HepG2 (cell line): ENCODE measurements around the gene HMMR. TPM values are rescaled to one million over a fixed set of nuclear protein-coding genes. Genes with fewer than 3 reads are reported as not detected.

Experiments used
- ATAD3A ChIP-seq: sonication (generic); formaldehyde crosslinking; IDR thresholded peaks from 2 replicates; pipeline ENCODE4 v1.4.0; 2020; ENCODE audit warnings: missing genetic modification reagents
- CHD4 ChIP-seq: fragments of 200-600 bp; sonication (generic); IDR thresholded peaks from 2 replicates; pipeline ENCODE4 v1.7.0; 2017; ENCODE audit warnings: mild to moderate bottlenecking, low read length, borderline replicate concordance
- GLI4 ChIP-seq: sonication (generic); formaldehyde crosslinking; IDR thresholded peaks from 2 replicates; pipeline ENCODE4 v1.5.1; 2020; ENCODE audit warnings: missing genetic modification reagents, mild to moderate bottlenecking, moderate library complexity, borderline replicate concordance
- MBD4 ChIP-seq: IDR thresholded peaks from 2 replicates; pipeline ENCODE4 v1.6.1; 2012; ENCODE audit warnings: low read length, inconsistent platforms, borderline replicate concordance
- PLRG1 ChIP-seq: fragments of 450-650 bp; conservative IDR thresholded peaks from 2 replicates; pipeline ENCODE4 v1.6.1; 2016
- RBAK ChIP-seq: sonication (generic); formaldehyde crosslinking; IDR thresholded peaks from 2 replicates; pipeline ENCODE4 v1.5.1; 2020; ENCODE audit warnings: mild to moderate bottlenecking, missing genetic modification reagents
- SIX4 ChIP-seq: sonication (generic); formaldehyde crosslinking; IDR thresholded peaks from 2 replicates; pipeline ENCODE4 v1.4.0; 2020; ENCODE audit warnings: missing genetic modification reagents
- SNAI1 ChIP-seq: sonication (generic); formaldehyde crosslinking; IDR thresholded peaks from 2 replicates; pipeline ENCODE4 v1.5.0; 2020; ENCODE audit warnings: mild to moderate bottlenecking, missing genetic modification reagents, borderline replicate concordance
- TAF1 ChIP-seq: sonication (generic); formaldehyde crosslinking; IDR thresholded peaks from 2 replicates; pipeline ENCODE4 v1.4.0; 2020; ENCODE audit warnings: missing genetic modification reagents
- ZNF850 ChIP-seq: sonication (generic); formaldehyde crosslinking; conservative IDR thresholded peaks from 2 replicates; pipeline ENCODE4 v1.9.0; 2021; ENCODE audit warnings: mild to moderate bottlenecking, missing genetic modification reagents
- polyA plus RNA-seq, 8 experiments: library from polyadenylated mRNA; depleted of rRNA in 3 of 8; stranded (reverse) in 7 of 8; unstranded in 1 of 8; fragments of >200 nt; fragmentation: Illumina TruSeq in 4 of 8; extraction: Trizol in 4 of 8; gene quantifications; 2 replicates each; pipeline versions ENCODE4 v1.2.1 to v1.2.3, GENCODE V29; 2011 to 2016; ENCODE audit warnings: low read depth in 4 of 8, missing spikeins in 1 of 8, mixed read lengths in 1 of 8; ENCODE audit not compliant: insufficient read depth in 1 of 8
- total RNA-seq, 5 experiments: library from RNA; depleted of rRNA; stranded (reverse); fragments of >200 nt; fragmentation: Illumina TruSeq; extraction: Trizol; gene quantifications; 2 replicates each; pipeline ENCODE4 v1.2.3, GENCODE V29; 2016; ENCODE audit warnings: low read depth in 1 of 5
- TF ChIP-seq, protein P1 (sequence below): sonication (generic); formaldehyde crosslinking; IDR thresholded peaks from 2 replicates; pipeline ENCODE4 v1.4.0; 2020; ENCODE audit warnings: missing genetic modification reagents, mild to moderate bottlenecking, borderline replicate concordance
- TF ChIP-seq, protein P2 (sequence below): sonication (generic); formaldehyde crosslinking; IDR thresholded peaks from 2 replicates; pipeline ENCODE4 v1.4.0; 2020; ENCODE audit warnings: missing genetic modification reagents, borderline replicate concordance
- TF ChIP-seq, protein P3 (sequence below): sonication (generic); formaldehyde crosslinking; IDR thresholded peaks from 2 replicates; pipeline ENCODE4 v1.4.0; 2020; ENCODE audit warnings: missing genetic modification reagents
- TF ChIP-seq, protein P4 (sequence below): fragments of 450-650 bp; IDR thresholded peaks from 2 replicates; pipeline ENCODE4 v1.6.1; 2016
- TF ChIP-seq, protein P5 (sequence below): sonication (generic); formaldehyde crosslinking; conservative IDR thresholded peaks from 2 replicates; pipeline ENCODE4 v1.4.0; 2020; ENCODE audit warnings: missing genetic modification reagents

The HMMR gene
- total and polyA plus RNA-seq, 2 of the 13 experiments (the other 11 are each of a cell fraction or from before 2014, with no cell fraction given) = 8.5 to 48.3 TPM

DNA sequence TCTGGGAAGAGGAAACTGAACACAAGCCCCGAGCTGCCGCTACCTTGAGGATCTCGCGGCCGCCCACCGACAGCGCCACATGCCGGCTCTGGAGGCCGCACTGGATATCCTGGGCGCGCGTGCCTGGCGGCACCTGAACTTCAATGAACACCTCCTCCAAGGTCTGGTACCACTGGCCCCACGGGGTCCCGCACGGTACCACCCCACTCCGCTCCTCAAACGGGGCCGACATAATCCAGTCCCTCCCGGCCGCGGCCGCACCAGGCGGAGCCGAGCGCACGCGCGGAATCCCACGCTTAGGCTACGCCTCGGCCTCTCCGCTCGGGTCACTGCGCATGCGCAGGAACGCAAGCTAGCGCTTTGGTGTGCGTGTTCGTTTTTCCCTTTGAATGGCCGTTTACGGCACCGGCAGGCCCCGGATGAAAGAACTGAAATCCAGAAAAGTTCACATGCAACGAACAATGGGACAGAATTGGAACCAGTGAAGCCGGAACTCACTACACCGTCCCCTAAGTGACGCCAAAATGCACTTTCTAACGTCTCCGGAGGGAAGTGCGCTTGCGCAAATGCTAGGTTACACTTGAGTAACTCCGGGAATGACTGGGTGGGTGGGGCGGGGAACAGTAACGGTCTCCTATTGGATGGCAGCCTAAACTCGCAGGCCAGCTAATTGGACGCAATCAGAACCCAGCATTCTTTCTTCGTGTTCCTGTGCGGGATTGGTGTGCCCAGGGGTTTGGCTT lies 442 bp upstream of the HMMR start, which contains the start of gene NUDCD2 (continued):
- TF ChIP-seq PLRG1 (no peak), CHD4 (no peak), MBD4 (no peak), SNAI1 (CRISPR knock-in tag) (no peak), GLI4 (CRISPR knock-in tag) (peak; percentile 78; the same call in 1 of the 2 replicates), SIX4 (CRISPR knock-in tag) (no peak), ATAD3A (CRISPR knock-in tag) (no peak), RBAK (CRISPR knock-in tag) (no peak), ZNF850 (CRISPR knock-in tag) (no peak), TAF1 (CRISPR knock-in tag) (peak; percentile 78)
- TF ChIP-seq, protein P1, sequence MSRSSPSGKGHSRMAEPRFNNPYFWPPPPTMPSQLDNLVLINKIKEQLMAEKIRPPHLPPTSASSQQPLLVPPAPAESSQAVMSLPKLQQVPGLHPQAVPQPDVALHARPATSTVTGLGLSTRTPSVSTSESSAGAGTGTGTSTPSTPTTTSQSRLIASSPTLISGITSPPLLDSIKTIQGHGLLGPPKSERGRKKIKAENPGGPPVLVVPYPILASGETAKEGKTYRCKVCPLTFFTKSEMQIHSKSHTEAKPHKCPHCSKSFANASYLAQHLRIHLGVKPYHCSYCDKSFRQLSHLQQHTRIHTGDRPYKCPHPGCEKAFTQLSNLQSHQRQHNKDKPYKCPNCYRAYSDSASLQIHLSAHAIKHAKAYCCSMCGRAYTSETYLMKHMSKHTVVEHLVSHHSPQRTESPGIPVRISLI (CRISPR knock-in tag) = no peak; the same call in 1 of the 2 replicates
- TF ChIP-seq, protein P2, sequence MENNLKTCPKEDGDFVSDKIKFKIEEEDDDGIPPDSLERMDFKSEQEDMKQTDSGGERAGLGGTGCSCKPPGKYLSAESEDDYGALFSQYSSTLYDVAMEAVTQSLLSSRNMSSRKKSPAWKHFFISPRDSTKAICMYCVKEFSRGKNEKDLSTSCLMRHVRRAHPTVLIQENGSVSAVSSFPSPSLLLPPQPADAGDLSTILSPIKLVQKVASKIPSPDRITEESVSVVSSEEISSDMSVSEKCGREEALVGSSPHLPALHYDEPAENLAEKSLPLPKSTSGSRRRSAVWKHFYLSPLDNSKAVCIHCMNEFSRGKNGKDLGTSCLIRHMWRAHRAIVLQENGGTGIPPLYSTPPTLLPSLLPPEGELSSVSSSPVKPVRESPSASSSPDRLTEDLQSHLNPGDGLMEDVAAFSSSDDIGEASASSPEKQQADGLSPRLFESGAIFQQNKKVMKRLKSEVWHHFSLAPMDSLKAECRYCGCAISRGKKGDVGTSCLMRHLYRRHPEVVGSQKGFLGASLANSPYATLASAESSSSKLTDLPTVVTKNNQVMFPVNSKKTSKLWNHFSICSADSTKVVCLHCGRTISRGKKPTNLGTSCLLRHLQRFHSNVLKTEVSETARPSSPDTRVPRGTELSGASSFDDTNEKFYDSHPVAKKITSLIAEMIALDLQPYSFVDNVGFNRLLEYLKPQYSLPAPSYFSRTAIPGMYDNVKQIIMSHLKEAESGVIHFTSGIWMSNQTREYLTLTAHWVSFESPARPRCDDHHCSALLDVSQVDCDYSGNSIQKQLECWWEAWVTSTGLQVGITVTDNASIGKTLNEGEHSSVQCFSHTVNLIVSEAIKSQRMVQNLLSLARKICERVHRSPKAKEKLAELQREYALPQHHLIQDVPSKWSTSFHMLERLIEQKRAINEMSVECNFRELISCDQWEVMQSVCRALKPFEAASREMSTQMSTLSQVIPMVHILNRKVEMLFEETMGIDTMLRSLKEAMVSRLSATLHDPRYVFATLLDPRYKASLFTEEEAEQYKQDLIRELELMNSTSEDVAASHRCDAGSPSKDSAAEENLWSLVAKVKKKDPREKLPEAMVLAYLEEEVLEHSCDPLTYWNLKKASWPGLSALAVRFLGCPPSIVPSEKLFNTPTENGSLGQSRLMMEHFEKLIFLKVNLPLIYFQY = no peak
- TF ChIP-seq, protein P3, sequence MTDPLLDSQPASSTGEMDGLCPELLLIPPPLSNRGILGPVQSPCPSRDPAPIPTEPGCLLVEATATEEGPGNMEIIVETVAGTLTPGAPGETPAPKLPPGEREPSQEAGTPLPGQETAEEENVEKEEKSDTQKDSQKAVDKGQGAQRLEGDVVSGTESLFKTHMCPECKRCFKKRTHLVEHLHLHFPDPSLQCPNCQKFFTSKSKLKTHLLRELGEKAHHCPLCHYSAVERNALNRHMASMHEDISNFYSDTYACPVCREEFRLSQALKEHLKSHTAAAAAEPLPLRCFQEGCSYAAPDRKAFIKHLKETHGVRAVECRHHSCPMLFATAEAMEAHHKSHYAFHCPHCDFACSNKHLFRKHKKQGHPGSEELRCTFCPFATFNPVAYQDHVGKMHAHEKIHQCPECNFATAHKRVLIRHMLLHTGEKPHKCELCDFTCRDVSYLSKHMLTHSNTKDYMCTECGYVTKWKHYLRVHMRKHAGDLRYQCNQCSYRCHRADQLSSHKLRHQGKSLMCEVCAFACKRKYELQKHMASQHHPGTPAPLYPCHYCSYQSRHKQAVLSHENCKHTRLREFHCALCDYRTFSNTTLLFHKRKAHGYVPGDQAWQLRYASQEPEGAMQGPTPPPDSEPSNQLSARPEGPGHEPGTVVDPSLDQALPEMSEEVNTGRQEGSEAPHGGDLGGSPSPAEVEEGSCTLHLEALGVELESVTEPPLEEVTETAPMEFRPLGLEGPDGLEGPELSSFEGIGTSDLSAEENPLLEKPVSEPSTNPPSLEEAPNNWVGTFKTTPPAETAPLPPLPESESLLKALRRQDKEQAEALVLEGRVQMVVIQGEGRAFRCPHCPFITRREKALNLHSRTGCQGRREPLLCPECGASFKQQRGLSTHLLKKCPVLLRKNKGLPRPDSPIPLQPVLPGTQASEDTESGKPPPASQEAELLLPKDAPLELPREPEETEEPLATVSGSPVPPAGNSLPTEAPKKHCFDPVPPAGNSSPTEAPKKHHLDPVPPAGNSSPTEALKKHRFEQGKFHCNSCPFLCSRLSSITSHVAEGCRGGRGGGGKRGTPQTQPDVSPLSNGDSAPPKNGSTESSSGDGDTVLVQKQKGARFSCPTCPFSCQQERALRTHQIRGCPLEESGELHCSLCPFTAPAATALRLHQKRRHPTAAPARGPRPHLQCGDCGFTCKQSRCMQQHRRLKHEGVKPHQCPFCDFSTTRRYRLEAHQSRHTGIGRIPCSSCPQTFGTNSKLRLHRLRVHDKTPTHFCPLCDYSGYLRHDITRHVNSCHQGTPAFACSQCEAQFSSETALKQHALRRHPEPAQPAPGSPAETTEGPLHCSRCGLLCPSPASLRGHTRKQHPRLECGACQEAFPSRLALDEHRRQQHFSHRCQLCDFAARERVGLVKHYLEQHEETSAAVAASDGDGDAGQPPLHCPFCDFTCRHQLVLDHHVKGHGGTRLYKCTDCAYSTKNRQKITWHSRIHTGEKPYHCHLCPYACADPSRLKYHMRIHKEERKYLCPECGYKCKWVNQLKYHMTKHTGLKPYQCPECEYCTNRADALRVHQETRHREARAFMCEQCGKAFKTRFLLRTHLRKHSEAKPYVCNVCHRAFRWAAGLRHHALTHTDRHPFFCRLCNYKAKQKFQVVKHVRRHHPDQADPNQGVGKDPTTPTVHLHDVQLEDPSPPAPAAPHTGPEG (CRISPR knock-in tag) = peak; percentile 85
- TF ChIP-seq, protein P4, sequence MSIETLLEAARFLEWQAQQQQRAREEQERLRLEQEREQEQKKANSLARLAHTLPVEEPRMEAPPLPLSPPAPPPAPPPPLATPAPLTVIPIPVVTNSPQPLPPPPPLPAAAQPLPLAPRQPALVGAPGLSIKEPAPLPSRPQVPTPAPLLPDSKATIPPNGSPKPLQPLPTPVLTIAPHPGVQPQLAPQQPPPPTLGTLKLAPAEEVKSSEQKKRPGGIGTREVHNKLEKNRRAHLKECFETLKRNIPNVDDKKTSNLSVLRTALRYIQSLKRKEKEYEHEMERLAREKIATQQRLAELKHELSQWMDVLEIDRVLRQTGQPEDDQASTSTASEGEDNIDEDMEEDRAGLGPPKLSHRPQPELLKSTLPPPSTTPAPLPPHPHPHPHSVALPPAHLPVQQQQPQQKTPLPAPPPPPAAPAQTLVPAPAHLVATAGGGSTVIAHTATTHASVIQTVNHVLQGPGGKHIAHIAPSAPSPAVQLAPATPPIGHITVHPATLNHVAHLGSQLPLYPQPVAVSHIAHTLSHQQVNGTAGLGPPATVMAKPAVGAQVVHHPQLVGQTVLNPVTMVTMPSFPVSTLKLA = peak; percentile 14; the same call in 1 of the 2 replicates
- TF ChIP-seq, protein P5, sequence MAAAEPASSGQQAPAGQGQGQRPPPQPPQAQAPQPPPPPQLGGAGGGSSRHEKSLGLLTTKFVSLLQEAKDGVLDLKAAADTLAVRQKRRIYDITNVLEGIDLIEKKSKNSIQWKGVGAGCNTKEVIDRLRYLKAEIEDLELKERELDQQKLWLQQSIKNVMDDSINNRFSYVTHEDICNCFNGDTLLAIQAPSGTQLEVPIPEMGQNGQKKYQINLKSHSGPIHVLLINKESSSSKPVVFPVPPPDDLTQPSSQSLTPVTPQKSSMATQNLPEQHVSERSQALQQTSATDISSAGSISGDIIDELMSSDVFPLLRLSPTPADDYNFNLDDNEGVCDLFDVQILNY (CRISPR knock-in tag) = peak; percentile 35; the same call in 1 of the 2 replicates
